GM12878 (cell line): Measurements from ENCODE around the gene GPR61. TPM values are rescaled to one million over a fixed set of nuclear protein-coding genes. Genes with fewer than 3 reads are reported as not detected.

Experiments
- ATAC-seq: fragments of 200-7000 bp; cut with Tn5 transposase; 3 replicates; pipeline ENCODE4 v1.9.1; 2020; ENCODE audit warnings: mild to moderate bottlenecking, moderate library complexity
- BruUV-seq: library from RNA; stranded (reverse); fragments of 400-500 nt; replicated peaks from 2 replicates; lab custom pipeline; 2021; lab: Mats Ljungman, UMichigan
- CTCF ChIA-PET: fragments of 300-600 bp; sonication (Branson Sonifier 250); formaldehyde crosslinking; extraction: SDS; loops from one replicate; lab custom pipeline; 2021; ENCODE audit warnings: inconsistent platforms; lab: Yijun Ruan, JAX
- POLR2A ChIA-PET: fragments of 350-600 bp; formaldehyde crosslinking; extraction: SDS; loops from one replicate; lab custom pipeline; 2021; ENCODE audit warnings: inconsistent platforms; lab: Charles Lee
- RAD21 ChIA-PET: fragments of 300-600 bp; sonication (Branson Sonifier 250); formaldehyde crosslinking; loops from one replicate; lab custom pipeline; 2023; ENCODE audit warnings: antibody characterized with exemption; ENCODE audit not compliant: unreplicated experiment; lab: Charles Lee
- SMC1A ChIA-PET: fragments of 300-600 bp; sonication (Branson Sonifier 250); formaldehyde crosslinking; loops from one replicate; lab custom pipeline; 2023; ENCODE audit not compliant: unreplicated experiment, uncharacterized antibody; lab: Charles Lee
- DNase-seq: peaks from one replicate; pipeline ENCODE4 v3.0.0-alpha.2; 2011; ENCODE audit warnings: low read depth, low spot score
- FAIRE-seq: peaks from 3 replicates; lab custom pipeline; 2011; peaks lifted over from hg19 to GRCh38; lab: Jason Lieb, UNC
- H2AFZ ChIP-seq: 2 replicates; pipeline ENCODE4 v1.6.0; 2011; ENCODE audit warnings: low read depth, low read length, control low read depth; ENCODE audit not compliant: control insufficient read depth
- H3K27ac ChIP-seq: 2 replicates; pipeline ENCODE4 v1.5.1; 2011; ENCODE audit warnings: control low read depth; ENCODE audit not compliant: control insufficient read depth, insufficient read depth
- H3K27me3 ChIP-seq, 2 experiments: replicated peaks in 1 of 2; 2 replicates each; pipeline versions ENCODE4 v1.6.0 to v1.6.1; 2011; ENCODE audit warnings: low read length in 1 of 2; ENCODE audit not compliant: control insufficient read depth in 2 of 2, insufficient read depth in 2 of 2
- H3K36me3 ChIP-seq, 2 experiments: 2 replicates each; pipeline ENCODE4 v1.5.1; 2011; ENCODE audit warnings: low read length in 1 of 2; ENCODE audit not compliant: control insufficient read depth in 2 of 2, insufficient read depth in 2 of 2
- H3K4me1 ChIP-seq: 2 replicates; pipeline ENCODE4 v1.6.1; 2011; ENCODE audit warnings: mild to moderate bottlenecking, low read length, moderate library complexity, mixed read lengths; ENCODE audit not compliant: control insufficient read depth, insufficient read depth
- H3K4me2 ChIP-seq: 2 replicates; pipeline ENCODE4 v1.6.0; 2011; ENCODE audit warnings: control low read depth; ENCODE audit not compliant: control insufficient read depth, insufficient read depth
- H3K4me3 ChIP-seq: fragments of 200-600 bp; sonication (generic); 2 replicates; pipeline ENCODE4 v1.5.1; 2016
- H3K79me2 ChIP-seq: 2 replicates; pipeline ENCODE4 v1.6.0; 2011; ENCODE audit warnings: low read length; ENCODE audit not compliant: control insufficient read depth, insufficient read depth
- H3K9ac ChIP-seq: 2 replicates; pipeline ENCODE4 v1.8.0; 2011; ENCODE audit warnings: low read length, control low read depth, mixed read lengths; ENCODE audit not compliant: control insufficient read depth, insufficient read depth
- H3K9me3 ChIP-seq: replicated peaks from 3 replicates; pipeline ENCODE4 v1.5.1; 2011; ENCODE audit warnings: mild to moderate bottlenecking, low read length; ENCODE audit not compliant: control insufficient read depth, insufficient read depth
- H4K20me1 ChIP-seq: 2 replicates; pipeline ENCODE4 v1.6.0; 2011; ENCODE audit not compliant: control insufficient read depth, insufficient read depth
- CBX3 ChIP-seq: fragments of 200-600 bp; sonication (generic); IDR thresholded peaks from 2 replicates; pipeline ENCODE4 v1.6.1; 2016; ENCODE audit warnings: low read depth, borderline replicate concordance
- IRF4 ChIP-seq: IDR thresholded peaks from 2 replicates; pipeline ENCODE4 v1.6.1; 2011; ENCODE audit warnings: low read depth, low read length
- MYB ChIP-seq: fragments of 150-350 bp; IDR thresholded peaks from 2 replicates; pipeline ENCODE4 v1.6.1; 2014; ENCODE audit warnings: mild to moderate bottlenecking, low read depth, low read length, borderline replicate concordance
- MYC ChIP-seq: IDR thresholded peaks from 2 replicates; pipeline ENCODE4 v1.6.1; 2011; ENCODE audit warnings: mild to moderate bottlenecking, low read length, moderate library complexity, inconsistent platforms; ENCODE audit not compliant: insufficient read depth, insufficient replicate concordance, insufficient read length, severe bottlenecking
- ZNF384 ChIP-seq: IDR thresholded peaks from 2 replicates; pipeline ENCODE4 v1.6.1; 2012; ENCODE audit warnings: low read depth, mild to moderate bottlenecking, low read length, improper control_type of control experiment, borderline replicate concordance
- WGBS: methylation state at CpG from one replicate; pipeline ENCODE4 v1.1.6; 2016; ENCODE audit warnings: low lambda C conversion rate; ENCODE audit not compliant: insufficient replicate concordance, insufficient coverage; ENCODE audit errors: missing lambda C conversion rate; 5-methylcytosine and 5-hydroxymethylcytosine counted together
- in situ Hi-C: fragments of 300-500 bp; cut with MboI; formaldehyde crosslinking; loops from 9 replicates; pipeline ENCODE4 v1.14.3; 2018; ENCODE audit warnings: mixed read lengths
- intact Hi-C: fragments of 100-400 bp; cut with micrococcal nuclease; formaldehyde crosslinking; loops from one replicate; pipeline ENCODE4 v1.14.2; 2022; ENCODE audit not compliant: unreplicated experiment
- polyA plus RNA-seq, 11 experiments: library from polyadenylated mRNA; depleted of rRNA in 4 of 11; unstranded in 6 of 11; stranded (reverse) in 5 of 11; fragments of >200 nt; fragmentation: Nextera tagmentation in 4 of 11; fragmentation: Illumina TruSeq in 1 of 11; extraction: Ambion mirVana in 4 of 11; extraction: Trizol in 1 of 11; gene quantifications; 1 replicate in 1 of 11; 2 replicates in 10 of 11; pipeline versions ENCODE4 v1.2.1 to v1.2.3, GENCODE V29; 2011 to 2016; ENCODE audit warnings: inconsistent platforms in 2 of 11, missing spikeins in 2 of 11, low read depth in 1 of 11
- total RNA-seq, 4 experiments: library from RNA; depleted of rRNA in 3 of 4; stranded (reverse); fragments of >200 nt in 3 of 4; fragmentation: Illumina TruSeq in 1 of 4; extraction: Trizol in 1 of 4; gene quantifications; 2 replicates each; pipeline versions ENCODE4 v1.2.1 to v1.2.3, GENCODE V29; 2013 to 2021
- TF ChIP-seq, protein P1 (sequence below): IDR thresholded peaks from 2 replicates; pipeline ENCODE4 v1.6.1; 2012; ENCODE audit warnings: low read depth, low read length, improper control_type of control experiment
- TF ChIP-seq, protein P2 (sequence below): fragments of 450-650 bp; formaldehyde crosslinking; IDR thresholded peaks from 2 replicates; pipeline ENCODE4 v1.4.0; 2020; ENCODE audit warnings: mild to moderate bottlenecking, moderate library complexity

Gene GPR61
- total and polyA plus RNA-seq, 10 of the 15 experiments (the other 5 are each of a cell fraction or from before 2014, with no cell fraction given): 0.19 to 1.1 (median 0.35) TPM; not detected in 2

DNA sequence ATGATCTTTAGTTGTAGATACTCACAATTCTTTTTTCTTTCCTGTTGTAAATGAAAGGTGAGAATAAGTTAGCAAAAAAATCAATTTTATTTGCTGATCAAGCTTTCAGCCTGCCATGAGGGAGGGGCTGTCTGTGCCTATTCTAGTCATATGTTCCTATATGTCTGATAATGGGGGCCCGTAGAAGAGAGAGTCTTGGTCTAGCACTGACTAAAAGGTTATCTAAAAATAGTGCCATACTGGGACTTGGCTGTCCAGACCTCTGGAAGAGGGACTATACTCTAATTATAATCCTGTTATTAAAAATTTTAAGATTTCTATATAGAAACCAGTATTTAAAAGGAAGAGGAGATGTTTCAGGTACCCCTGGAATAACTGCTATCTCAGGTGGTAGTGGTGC lies 27.3 kb downstream of the GPR61 start:
- in situ Hi-C loops: no loop called here
- Histone ChIP-seq H3K27ac (no peak overlapping the region), H2AFZ (no peak overlapping the region), H3K9me3 (no peaks in the 10 kb centered on the region), H3K4me1 (peaks cover 19% of the 10 kb centered on the region), H4K20me1 (no peaks in the 10 kb centered on the region), H3K4me2 (no peak overlapping the region), H3K79me2 (peaks cover 85% of the 10 kb centered on the region), H3K27me3 (no peaks in the 10 kb centered on the region), H3K4me3 (no peak overlapping the region), H3K36me3 (0 out of 4 replicates have a peak, but pooled peaks cover 0 to 4% of the 10 kb centered on the region in 2 experiments), H3K9ac (no peak overlapping the region)
- ATAC-seq: no peak
- no peak for FAIRE-seq
- BruUV-seq: no TSS peak
- POLR2A ChIA-PET: no interaction called here
- 59% methylated on average over 1 of the region's 1 CpG for WGBS
- RAD21 ChIA-PET: no interaction called here
- CTCF ChIA-PET: interaction anchor here (1.1 to 4.3 kb wide), 2 partner anchors 14 to 73 kb away, joined by 3 to 16 read pairs; no protein-coding TSS in a partner anchor
- DNase-seq: no peak
- SMC1A ChIA-PET: no interaction called here
- intact Hi-C loops: no loop called here
- TF ChIP-seq MYB: no peak

DNA sequence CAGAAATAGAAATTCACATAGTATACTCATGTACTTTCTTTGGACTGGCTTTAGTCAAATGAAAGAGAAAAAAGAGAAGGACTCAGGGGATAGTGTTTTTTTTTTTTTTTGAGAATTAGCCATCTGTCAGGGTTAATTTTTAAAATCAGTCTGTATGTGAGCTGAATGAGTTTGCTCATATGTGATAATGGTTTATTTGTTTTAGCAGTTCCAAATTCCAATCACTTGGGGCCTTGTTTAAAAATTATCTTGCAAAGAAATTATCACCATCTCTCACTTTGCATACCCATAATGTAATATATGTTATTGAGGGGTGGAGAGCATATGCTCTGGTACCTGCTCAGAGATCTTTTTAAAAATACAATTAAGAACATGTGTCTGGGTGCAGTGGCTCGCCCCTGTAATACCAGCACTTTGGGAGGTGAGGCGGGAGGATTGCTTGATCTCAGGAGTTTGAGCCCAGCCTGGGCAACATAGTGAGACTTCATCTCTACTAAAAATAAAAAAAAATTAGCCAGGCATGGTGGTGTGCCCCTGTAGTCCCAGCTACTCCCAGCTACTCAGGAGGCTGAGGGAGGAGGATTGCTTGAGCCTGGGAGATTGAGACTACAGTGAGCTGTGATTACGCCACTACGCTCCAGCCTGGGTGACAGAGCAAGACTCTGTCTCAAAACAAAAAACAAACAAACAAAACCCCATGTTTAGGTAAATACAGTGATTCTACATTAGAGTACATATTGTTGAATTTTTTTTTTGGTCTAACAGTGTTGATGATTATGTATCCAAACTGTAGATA lies 28.4 kb downstream of the GPR61 start:
- no peak for DNase-seq
- Histone ChIP-seq H3K27me3 (no peaks in the 10 kb centered on the region), H4K20me1 (no peaks in the 10 kb centered on the region), H3K9me3 (no peaks in the 10 kb centered on the region), H3K79me2 (peaks cover 81% of the 10 kb centered on the region), H3K4me3 (no peak overlapping the region), H3K36me3 (peaks cover 0 to 4% of the 10 kb centered on the region in 2 experiments; a peak in 1 of 4 replicates), H3K27ac (no peak overlapping the region), H2AFZ (no peak overlapping the region), H3K4me1 (peaks cover 19% of the 10 kb centered on the region), H3K9ac (no peak overlapping the region), H3K4me2 (no peak overlapping the region)
- ChIA-PET CTCF (interaction anchor here (0.6 to 4.3 kb wide), 6 partner anchors 13 to 620 kb away, joined by 3 to 16 read pairs (median 3); partner anchors contain the start of gene GNAI3), SMC1A (interaction anchor here (1.3 to 2.4 kb wide), 2 partner anchors 9 to 19 kb away, joined by 4 to 12 read pairs; partner anchors contain the start of gene GNAI3), POLR2A (interaction anchor here (0.7 kb wide), 1 partner anchor 215 kb away, joined by 3 read pairs; no protein-coding TSS in a partner anchor), RAD21 (interaction anchor here (1.3 kb wide), 1 partner anchor 72 kb away, joined by 4 read pairs; no protein-coding TSS in a partner anchor)
- WGBS: 100% methylated on average over 4 of the region's 4 CpGs
- no TSS peak for BruUV-seq
- TF ChIP-seq ZNF384: 0 out of 2 replicates have a peak, but pooled peaks have one; percentile 9
- no peak for TF ChIP-seq MYC
- TF ChIP-seq, protein P1, sequence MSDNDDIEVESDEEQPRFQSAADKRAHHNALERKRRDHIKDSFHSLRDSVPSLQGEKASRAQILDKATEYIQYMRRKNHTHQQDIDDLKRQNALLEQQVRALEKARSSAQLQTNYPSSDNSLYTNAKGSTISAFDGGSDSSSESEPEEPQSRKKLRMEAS: no peak
- TF ChIP-seq, protein P2, sequence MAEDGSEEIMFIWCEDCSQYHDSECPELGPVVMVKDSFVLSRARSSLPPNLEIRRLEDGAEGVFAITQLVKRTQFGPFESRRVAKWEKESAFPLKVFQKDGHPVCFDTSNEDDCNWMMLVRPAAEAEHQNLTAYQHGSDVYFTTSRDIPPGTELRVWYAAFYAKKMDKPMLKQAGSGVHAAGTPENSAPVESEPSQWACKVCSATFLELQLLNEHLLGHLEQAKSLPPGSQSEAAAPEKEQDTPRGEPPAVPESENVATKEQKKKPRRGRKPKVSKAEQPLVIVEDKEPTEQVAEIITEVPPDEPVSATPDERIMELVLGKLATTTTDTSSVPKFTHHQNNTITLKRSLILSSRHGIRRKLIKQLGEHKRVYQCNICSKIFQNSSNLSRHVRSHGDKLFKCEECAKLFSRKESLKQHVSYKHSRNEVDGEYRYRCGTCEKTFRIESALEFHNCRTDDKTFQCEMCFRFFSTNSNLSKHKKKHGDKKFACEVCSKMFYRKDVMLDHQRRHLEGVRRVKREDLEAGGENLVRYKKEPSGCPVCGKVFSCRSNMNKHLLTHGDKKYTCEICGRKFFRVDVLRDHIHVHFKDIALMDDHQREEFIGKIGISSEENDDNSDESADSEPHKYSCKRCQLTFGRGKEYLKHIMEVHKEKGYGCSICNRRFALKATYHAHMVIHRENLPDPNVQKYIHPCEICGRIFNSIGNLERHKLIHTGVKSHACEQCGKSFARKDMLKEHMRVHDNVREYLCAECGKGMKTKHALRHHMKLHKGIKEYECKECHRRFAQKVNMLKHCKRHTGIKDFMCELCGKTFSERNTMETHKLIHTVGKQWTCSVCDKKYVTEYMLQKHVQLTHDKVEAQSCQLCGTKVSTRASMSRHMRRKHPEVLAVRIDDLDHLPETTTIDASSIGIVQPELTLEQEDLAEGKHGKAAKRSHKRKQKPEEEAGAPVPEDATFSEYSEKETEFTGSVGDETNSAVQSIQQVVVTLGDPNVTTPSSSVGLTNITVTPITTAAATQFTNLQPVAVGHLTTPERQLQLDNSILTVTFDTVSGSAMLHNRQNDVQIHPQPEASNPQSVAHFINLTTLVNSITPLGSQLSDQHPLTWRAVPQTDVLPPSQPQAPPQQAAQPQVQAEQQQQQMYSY: no peak
- no peak for TF ChIP-seq CBX3
- TF ChIP-seq IRF4: no peak
- no peak for ATAC-seq
- intact Hi-C loops (no loop called here), in situ Hi-C loops (no loop called here)
- FAIRE-seq: no peak
